Epithelial cell of proximal tubule (primary cell): ENCODE results near the gene LLGL2. TPM values are rescaled to one million over a fixed set of nuclear protein-coding genes. Genes with fewer than 3 reads are reported as not detected.

Experiments used
- DNase-seq: peaks from one replicate; pipeline ENCODE4 v3.0.0-alpha.2; 2011; ENCODE audit warnings: low read depth
- H3K4me3 ChIP-seq: 2 replicates; pipeline ENCODE4 v1.5.1; 2011; ENCODE audit warnings: low read depth, mild to moderate bottlenecking, low read length
- total RNA-seq: library from RNA; depleted of rRNA; stranded (reverse); fragments of >200 nt; gene quantifications from 2 replicates; pipeline ENCODE4 v1.2.3, GENCODE V29; 2015
- TF ChIP-seq, protein P1 (sequence below): conservative IDR thresholded peaks from 2 replicates; pipeline ENCODE4 v1.5.1; 2012; ENCODE audit warnings: low read depth, mild to moderate bottlenecking, low read length

LLGL2 gene
- total RNA-seq, 1 donor from 2014 or later = 64.7 TPM

DNA sequence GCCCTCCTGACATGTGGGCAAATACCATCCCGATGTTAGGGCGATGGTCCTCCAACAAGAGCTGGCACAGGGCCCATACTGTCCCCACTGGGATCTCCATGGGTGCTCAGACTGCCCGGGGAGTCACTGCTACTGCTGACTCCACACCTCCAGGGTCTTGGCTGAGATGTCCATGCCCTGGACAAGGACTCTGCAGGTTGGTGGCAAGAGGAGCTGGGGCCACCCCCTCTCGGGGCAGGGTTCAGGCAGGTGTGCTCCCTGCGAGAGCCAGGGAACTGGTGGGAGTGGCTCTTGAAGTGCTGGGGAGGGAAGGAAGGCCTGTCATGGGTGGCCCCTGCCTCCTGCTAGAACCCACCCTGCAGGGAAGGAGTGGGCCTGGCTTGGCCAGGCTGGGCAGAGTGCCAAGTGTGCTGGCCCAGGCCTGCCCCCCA lies 16.6 kb upstream of the LLGL2 start:
- DNase-seq = no peak
- no peak overlapping the region for H3K4me3 ChIP-seq
- TF ChIP-seq, protein P1, sequence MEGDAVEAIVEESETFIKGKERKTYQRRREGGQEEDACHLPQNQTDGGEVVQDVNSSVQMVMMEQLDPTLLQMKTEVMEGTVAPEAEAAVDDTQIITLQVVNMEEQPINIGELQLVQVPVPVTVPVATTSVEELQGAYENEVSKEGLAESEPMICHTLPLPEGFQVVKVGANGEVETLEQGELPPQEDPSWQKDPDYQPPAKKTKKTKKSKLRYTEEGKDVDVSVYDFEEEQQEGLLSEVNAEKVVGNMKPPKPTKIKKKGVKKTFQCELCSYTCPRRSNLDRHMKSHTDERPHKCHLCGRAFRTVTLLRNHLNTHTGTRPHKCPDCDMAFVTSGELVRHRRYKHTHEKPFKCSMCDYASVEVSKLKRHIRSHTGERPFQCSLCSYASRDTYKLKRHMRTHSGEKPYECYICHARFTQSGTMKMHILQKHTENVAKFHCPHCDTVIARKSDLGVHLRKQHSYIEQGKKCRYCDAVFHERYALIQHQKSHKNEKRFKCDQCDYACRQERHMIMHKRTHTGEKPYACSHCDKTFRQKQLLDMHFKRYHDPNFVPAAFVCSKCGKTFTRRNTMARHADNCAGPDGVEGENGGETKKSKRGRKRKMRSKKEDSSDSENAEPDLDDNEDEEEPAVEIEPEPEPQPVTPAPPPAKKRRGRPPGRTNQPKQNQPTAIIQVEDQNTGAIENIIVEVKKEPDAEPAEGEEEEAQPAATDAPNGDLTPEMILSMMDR = no peak

DNA sequence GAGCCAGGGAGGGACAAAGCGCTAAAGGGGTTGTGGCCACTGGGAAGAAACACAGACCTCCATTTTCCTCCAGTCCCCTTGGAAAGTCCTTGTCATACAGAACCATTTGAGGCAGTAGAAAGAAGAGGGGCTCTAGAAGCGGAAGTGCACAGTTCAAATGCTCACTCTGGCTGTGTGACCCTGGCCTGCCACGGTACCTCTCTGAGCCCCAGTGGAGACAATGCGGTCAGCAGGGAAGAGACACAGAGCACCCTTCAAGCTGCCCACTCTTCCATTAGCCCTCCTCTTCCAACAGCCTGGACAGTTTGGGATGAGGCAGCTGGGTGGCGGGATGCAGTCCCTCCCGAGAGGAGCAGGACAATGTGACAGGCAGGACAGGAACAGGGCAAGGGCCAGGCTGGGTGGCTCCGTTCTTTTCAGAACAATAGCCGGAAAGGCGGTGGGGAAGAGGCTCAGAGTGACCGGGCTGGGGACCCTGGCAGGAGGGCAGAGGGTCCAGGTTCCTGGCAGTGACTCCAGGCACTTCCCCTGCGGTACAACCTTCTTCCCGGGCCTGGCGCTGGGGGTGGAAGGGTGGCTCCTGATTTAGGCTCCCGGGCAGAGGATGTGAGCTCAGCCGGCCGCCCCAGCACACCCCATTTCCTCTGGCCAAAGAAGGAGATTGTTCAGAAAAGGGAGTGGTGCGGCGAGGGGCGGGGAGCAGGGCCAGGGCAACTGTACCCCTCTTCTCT lies 15.8 kb upstream of the LLGL2 start:
- TF ChIP-seq, protein P1 = no peak
- no peak overlapping the region for H3K4me3 ChIP-seq
- no peak for DNase-seq

GRCh38 chr17:75511270-75511609 lies 14.3 kb upstream of the LLGL2 start:
- DNase-seq = no peak
- TF ChIP-seq, protein P1 = no peak
- no peak overlapping the region for H3K4me3 ChIP-seq

GRCh38 chr17:75511610-75512575 lies 13.6 kb upstream of the LLGL2 start:
- TF ChIP-seq, protein P1 = no peak
- no peak for DNase-seq
- peak overlapping the region; percentile 7 for H3K4me3 ChIP-seq

DNA sequence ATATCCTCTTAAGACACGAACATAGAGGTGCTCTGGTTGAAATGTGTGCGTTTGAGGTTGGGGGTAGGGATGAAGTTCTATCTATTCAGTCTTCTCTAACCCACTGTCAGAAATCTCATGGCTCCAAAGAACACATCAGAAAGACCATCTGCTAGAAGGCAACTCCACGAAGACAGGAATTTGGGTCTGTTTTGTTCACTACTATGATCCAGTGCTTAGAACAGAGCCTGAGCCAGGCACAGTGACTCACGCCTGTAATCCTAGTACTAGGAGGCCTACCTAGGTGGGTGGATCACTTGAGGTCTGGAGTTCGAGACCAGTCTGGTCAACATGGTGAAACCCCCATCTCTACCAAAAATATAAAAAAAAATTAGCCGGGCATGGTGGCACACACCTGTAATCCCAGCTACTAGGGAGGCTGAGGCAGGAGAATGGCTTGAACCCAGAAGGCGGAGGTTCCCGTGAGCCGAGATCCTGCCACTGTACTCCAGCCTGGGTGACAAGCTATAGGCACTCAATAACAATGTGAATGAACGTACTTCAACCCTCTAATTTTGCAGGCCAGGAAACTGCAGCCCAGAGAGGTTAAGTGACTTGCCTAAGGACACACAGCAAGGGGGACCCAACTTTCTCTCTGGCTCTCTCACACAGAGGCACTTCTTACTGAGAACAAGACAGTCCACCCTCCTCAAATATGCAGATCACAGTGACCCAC lies 12.4 kb upstream of the LLGL2 start:
- TF ChIP-seq, protein P1 = no peak
- H3K4me3 ChIP-seq = peak overlapping the region; percentile 0
- no peak for DNase-seq

DNA sequence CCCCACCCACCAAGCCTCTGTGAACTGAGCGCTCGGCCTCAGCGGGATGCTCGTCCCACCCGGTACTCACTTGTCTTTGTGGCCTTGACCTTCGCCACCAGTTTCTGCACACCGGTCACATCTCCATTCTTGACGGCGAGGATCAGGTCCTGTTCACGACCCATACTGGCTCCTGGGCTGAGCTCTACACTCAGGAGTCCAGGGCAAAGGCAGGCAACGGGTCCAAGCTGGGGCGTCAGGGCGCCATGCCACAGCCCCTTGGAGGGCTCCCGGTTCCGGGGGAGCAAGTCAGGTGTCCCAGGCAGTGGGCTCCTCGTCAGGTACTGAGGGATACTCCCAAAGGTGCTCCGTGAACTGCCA lies 11.9 kb upstream of the LLGL2 start:
- H3K4me3 ChIP-seq = peak overlapping the region; percentile 89
- TF ChIP-seq, protein P1 = no peak
- DNase-seq = no peak
